WTC11 (cell line): ENCODE data around the gene ZNF146. TPM values are rescaled to one million over a fixed set of nuclear protein-coding genes. Genes with fewer than 3 reads are reported as not detected.

ENCODE experiments used
- ATAC-seq: fragments of 200-7000 bp; cut with Tn5 transposase; 2 replicates; pipeline ENCODE4 v1.10.0; 2021; ENCODE audit warnings: mild to moderate bottlenecking, moderate library complexity
- CTCF ChIA-PET: fragments of 300-600 bp; sonication (Branson Sonifier 250); formaldehyde crosslinking; loops from one replicate; lab custom pipeline; 2021; ENCODE audit warnings: antibody characterized with exemption; lab: Charles Lee
- POLR2A ChIA-PET: fragments of 350-600 bp; sonication (Branson Sonifier 250); formaldehyde crosslinking; loops from one replicate; lab custom pipeline; 2021; ENCODE audit warnings: antibody characterized with exemption; lab: Charles Lee
- DNase-seq: peaks from one replicate; pipeline ENCODE4 v3.0.0; 2021; ENCODE audit warnings: low spot score
- H3K27ac Mint-ChIP-seq: 2 replicates; pipeline ENCODE4 v1.8.0; 2021; ENCODE audit warnings: mixed read lengths
- H3K27me3 Mint-ChIP-seq: 2 replicates; pipeline ENCODE4 v1.8.0; 2021; ENCODE audit warnings: low read depth, mild to moderate bottlenecking, moderate library complexity, mixed read lengths
- H3K36me3 Mint-ChIP-seq: 2 replicates; pipeline ENCODE4 v1.8.0; 2021; ENCODE audit warnings: mixed read lengths
- H3K4me1 Mint-ChIP-seq: 2 replicates; pipeline ENCODE4 v1.8.0; 2022; ENCODE audit warnings: mixed read lengths
- H3K4me3 Mint-ChIP-seq: 2 replicates; pipeline ENCODE4 v1.8.0; 2021; ENCODE audit warnings: mild to moderate bottlenecking, moderate library complexity, mixed read lengths
- H3K9me3 Mint-ChIP-seq: 2 replicates; pipeline ENCODE4 v1.8.0; 2021; ENCODE audit warnings: mixed read lengths
- ATF1 ChIP-seq: sonication (generic); formaldehyde crosslinking; IDR thresholded peaks from 2 replicates; pipeline ENCODE4 v1.8.1; 2023; ENCODE audit warnings: mild to moderate bottlenecking, moderate library complexity, missing genetic modification reagents
- CREM ChIP-seq: sonication (generic); formaldehyde crosslinking; IDR thresholded peaks from 2 replicates; pipeline ENCODE4 v1.8.1; 2022; ENCODE audit warnings: mild to moderate bottlenecking, missing genetic modification reagents, moderate library complexity
- FOXP1 ChIP-seq: sonication (generic); formaldehyde crosslinking; IDR thresholded peaks from 2 replicates; pipeline ENCODE4 v1.8.0; 2022; ENCODE audit warnings: missing genetic modification reagents, mild to moderate bottlenecking, moderate library complexity, borderline replicate concordance
- KAT7 ChIP-seq: sonication (generic); formaldehyde crosslinking; IDR thresholded peaks from 2 replicates; pipeline ENCODE4 v1.8.1; 2023; ENCODE audit warnings: missing genetic modification reagents, mild to moderate bottlenecking, borderline replicate concordance
- ZNF423 ChIP-seq: fragments of 250-450 bp; sonication (Bioruptor Pico); IDR thresholded peaks from 2 replicates; pipeline ENCODE4 v2.1.2; 2022; ENCODE audit warnings: mild to moderate bottlenecking, moderate library complexity
- total RNA-seq: library from RNA; stranded (reverse); gene quantifications from 3 replicates; pipeline ENCODE4 v1.2.3, GENCODE V29; 2021
- TF ChIP-seq, protein P1 (sequence below): fragments of 250-450 bp; sonication (Bioruptor Pico); IDR thresholded peaks from 2 replicates; pipeline ENCODE4 v1.9.0; 2021; ENCODE audit warnings: mild to moderate bottlenecking, borderline replicate concordance
- TF ChIP-seq, protein P2 (sequence below): sonication (generic); formaldehyde crosslinking; IDR thresholded peaks from 2 replicates; pipeline ENCODE4 v1.8.1; 2022; ENCODE audit warnings: mild to moderate bottlenecking, moderate library complexity, missing genetic modification reagents
- TF ChIP-seq, protein P3 (sequence below): sonication (generic); formaldehyde crosslinking; IDR thresholded peaks from 2 replicates; pipeline ENCODE4 v1.8.0; 2022; ENCODE audit warnings: missing genetic modification reagents
- TF ChIP-seq, protein P4 (sequence below): sonication (generic); formaldehyde crosslinking; IDR thresholded peaks from 2 replicates; pipeline ENCODE4 v1.8.1; 2022; ENCODE audit warnings: missing genetic modification reagents, borderline replicate concordance
- TF ChIP-seq, protein P5 (sequence below): sonication (generic); formaldehyde crosslinking; IDR thresholded peaks from 2 replicates; pipeline ENCODE4 v1.8.0; 2022; ENCODE audit warnings: mild to moderate bottlenecking, missing genetic modification reagents
- TF ChIP-seq, protein P6 (sequence below): sonication (generic); formaldehyde crosslinking; IDR thresholded peaks from 2 replicates; pipeline ENCODE4 v1.8.1; 2023; ENCODE audit warnings: mild to moderate bottlenecking, missing genetic modification reagents
- TF ChIP-seq, protein P7 (sequence below): sonication (generic); formaldehyde crosslinking; IDR thresholded peaks from 2 replicates; pipeline ENCODE4 v1.8.1; 2023; ENCODE audit warnings: mild to moderate bottlenecking, missing genetic modification reagents, borderline replicate concordance

ZNF146 gene
- total RNA-seq, 1 experiment from 2014 or later: 128 TPM

DNA sequence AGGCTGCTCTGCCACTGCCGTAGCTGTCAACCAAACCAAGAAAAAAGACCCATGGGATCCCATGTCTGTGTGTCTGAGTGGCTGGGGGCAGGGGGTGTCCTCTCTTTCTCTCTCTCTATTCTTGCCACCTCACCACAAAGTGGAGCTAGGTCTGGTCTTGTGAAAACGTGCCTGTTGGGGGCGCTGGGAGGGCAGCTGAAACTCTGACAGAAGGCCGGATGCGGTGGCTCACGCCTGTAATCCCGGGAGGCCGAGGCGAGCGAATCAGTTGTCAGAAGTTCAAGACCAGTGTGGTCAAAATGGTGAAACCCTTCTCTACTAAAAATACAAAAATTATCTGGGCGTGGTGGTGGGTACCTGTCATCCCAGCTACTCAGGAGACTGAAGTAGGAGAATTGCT is 29.2 kb downstream of the ZNF146 start:
- CTCF ChIA-PET: interaction anchor here (0.7 to 1.6 kb wide), 8 partner anchors 11 to 249 kb away, joined by 3 to 7 read pairs (median 5); partner anchors contain the start of genes ZNF146 and ZNF565
- no peak for TF ChIP-seq CREM
- TF ChIP-seq, protein P1, sequence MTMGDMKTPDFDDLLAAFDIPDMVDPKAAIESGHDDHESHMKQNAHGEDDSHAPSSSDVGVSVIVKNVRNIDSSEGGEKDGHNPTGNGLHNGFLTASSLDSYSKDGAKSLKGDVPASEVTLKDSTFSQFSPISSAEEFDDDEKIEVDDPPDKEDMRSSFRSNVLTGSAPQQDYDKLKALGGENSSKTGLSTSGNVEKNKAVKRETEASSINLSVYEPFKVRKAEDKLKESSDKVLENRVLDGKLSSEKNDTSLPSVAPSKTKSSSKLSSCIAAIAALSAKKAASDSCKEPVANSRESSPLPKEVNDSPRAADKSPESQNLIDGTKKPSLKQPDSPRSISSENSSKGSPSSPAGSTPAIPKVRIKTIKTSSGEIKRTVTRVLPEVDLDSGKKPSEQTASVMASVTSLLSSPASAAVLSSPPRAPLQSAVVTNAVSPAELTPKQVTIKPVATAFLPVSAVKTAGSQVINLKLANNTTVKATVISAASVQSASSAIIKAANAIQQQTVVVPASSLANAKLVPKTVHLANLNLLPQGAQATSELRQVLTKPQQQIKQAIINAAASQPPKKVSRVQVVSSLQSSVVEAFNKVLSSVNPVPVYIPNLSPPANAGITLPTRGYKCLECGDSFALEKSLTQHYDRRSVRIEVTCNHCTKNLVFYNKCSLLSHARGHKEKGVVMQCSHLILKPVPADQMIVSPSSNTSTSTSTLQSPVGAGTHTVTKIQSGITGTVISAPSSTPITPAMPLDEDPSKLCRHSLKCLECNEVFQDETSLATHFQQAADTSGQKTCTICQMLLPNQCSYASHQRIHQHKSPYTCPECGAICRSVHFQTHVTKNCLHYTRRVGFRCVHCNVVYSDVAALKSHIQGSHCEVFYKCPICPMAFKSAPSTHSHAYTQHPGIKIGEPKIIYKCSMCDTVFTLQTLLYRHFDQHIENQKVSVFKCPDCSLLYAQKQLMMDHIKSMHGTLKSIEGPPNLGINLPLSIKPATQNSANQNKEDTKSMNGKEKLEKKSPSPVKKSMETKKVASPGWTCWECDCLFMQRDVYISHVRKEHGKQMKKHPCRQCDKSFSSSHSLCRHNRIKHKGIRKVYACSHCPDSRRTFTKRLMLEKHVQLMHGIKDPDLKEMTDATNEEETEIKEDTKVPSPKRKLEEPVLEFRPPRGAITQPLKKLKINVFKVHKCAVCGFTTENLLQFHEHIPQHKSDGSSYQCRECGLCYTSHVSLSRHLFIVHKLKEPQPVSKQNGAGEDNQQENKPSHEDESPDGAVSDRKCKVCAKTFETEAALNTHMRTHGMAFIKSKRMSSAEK (CRISPR knock-in tag): no peak
- TF ChIP-seq, protein P2, sequence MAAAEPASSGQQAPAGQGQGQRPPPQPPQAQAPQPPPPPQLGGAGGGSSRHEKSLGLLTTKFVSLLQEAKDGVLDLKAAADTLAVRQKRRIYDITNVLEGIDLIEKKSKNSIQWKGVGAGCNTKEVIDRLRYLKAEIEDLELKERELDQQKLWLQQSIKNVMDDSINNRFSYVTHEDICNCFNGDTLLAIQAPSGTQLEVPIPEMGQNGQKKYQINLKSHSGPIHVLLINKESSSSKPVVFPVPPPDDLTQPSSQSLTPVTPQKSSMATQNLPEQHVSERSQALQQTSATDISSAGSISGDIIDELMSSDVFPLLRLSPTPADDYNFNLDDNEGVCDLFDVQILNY (CRISPR knock-in tag): no peak
- TF ChIP-seq, protein P3, sequence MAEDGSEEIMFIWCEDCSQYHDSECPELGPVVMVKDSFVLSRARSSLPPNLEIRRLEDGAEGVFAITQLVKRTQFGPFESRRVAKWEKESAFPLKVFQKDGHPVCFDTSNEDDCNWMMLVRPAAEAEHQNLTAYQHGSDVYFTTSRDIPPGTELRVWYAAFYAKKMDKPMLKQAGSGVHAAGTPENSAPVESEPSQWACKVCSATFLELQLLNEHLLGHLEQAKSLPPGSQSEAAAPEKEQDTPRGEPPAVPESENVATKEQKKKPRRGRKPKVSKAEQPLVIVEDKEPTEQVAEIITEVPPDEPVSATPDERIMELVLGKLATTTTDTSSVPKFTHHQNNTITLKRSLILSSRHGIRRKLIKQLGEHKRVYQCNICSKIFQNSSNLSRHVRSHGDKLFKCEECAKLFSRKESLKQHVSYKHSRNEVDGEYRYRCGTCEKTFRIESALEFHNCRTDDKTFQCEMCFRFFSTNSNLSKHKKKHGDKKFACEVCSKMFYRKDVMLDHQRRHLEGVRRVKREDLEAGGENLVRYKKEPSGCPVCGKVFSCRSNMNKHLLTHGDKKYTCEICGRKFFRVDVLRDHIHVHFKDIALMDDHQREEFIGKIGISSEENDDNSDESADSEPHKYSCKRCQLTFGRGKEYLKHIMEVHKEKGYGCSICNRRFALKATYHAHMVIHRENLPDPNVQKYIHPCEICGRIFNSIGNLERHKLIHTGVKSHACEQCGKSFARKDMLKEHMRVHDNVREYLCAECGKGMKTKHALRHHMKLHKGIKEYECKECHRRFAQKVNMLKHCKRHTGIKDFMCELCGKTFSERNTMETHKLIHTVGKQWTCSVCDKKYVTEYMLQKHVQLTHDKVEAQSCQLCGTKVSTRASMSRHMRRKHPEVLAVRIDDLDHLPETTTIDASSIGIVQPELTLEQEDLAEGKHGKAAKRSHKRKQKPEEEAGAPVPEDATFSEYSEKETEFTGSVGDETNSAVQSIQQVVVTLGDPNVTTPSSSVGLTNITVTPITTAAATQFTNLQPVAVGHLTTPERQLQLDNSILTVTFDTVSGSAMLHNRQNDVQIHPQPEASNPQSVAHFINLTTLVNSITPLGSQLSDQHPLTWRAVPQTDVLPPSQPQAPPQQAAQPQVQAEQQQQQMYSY (CRISPR knock-in tag): no peak
- TF ChIP-seq ZNF423 (CRISPR knock-in tag): no peak
- TF ChIP-seq, protein P4, sequence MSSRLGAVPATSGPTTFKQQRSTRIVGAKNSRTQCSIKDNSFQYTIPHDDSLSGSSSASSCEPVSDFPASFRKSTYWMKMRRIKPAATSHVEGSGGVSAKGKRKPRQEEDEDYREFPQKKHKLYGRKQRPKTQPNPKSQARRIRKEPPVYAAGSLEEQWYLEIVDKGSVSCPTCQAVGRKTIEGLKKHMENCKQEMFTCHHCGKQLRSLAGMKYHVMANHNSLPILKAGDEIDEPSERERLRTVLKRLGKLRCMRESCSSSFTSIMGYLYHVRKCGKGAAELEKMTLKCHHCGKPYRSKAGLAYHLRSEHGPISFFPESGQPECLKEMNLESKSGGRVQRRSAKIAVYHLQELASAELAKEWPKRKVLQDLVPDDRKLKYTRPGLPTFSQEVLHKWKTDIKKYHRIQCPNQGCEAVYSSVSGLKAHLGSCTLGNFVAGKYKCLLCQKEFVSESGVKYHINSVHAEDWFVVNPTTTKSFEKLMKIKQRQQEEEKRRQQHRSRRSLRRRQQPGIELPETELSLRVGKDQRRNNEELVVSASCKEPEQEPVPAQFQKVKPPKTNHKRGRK (CRISPR knock-in tag): no peak
- TF ChIP-seq KAT7 (CRISPR knock-in tag): no peak
- 0 out of 2 replicates have a peak, but pooled peaks have one; percentile 6 for ATAC-seq
- H3K9me3 Mint-ChIP-seq: no peaks in the 10 kb centered on the region
- H3K36me3 Mint-ChIP-seq: no peaks in the 10 kb centered on the region
- POLR2A ChIA-PET: interaction anchor here (0.6 kb wide), 1 partner anchor 27 kb away, joined by 4 read pairs; no protein-coding TSS in a partner anchor
- no peak overlapping the region for H3K27ac Mint-ChIP-seq
- peak overlapping the region; percentile 72 for H3K4me3 Mint-ChIP-seq
- DNase-seq: peak; percentile 65
- peaks cover 4% of the 10 kb centered on the region; the same call in 1 of the 2 replicates for H3K27me3 Mint-ChIP-seq
- peaks cover 26% of the 10 kb centered on the region for H3K4me1 Mint-ChIP-seq

DNA sequence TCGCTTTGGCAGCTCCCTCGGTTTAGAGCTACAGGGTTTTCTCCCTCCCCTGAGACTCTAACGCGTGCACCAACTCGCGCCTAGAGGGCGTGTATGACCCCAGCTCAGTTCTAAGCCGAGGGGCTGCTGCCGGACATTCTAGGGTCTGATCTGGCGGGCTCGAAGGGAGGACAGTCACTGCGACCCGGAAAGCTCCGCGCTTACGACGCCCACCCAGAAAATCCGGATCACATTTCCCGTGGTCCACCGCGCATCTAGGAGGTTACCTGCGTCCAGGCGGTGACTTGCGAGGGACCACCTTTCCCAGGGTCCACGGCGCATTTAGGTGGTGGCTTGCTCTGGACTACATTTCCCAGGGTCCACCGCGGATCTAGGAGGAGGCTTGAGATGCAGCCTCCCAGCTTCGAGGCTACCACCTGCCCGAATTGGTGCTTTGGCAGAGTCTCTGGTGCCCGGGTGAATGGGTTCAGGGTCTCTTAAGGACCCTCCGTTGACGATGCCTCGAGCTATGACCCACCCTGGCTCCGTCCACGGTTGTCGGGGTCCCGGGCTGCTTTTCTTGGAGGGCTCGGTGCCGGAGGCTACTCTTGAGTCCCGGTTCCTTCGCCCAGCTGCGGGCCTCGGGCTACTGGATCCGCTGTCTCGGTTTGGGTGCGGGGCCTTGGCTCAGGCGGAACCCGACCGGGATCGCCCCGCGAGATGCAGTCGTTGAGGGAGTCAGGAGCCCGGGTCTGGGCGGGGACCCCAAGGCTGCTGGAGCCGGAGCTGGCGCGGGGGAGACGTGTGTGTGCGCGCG is 30.5 kb downstream of the ZNF146 start:
- ChIA-PET CTCF (interaction anchor here (0.9 to 1.6 kb wide), 7 partner anchors 9 to 248 kb away, joined by 3 to 13 read pairs (median 5); partner anchors contain the start of genes ZNF146, ZNF565 and ZNF566), POLR2A (interaction anchor here (1.0 to 1.6 kb wide), 3 partner anchors 31 to 134 kb away, joined by 3 to 8 read pairs (median 3); partner anchors contain the start of genes ZFP14, ZNF146 and ZNF565)
- Mint-ChIP-seq H3K9me3 (no peaks in the 10 kb centered on the region), H3K4me3 (peak overlapping the region; percentile 72), H3K36me3 (no peaks in the 10 kb centered on the region), H3K27ac (peak overlapping the region; percentile 86), H3K27me3 (peaks cover 4% of the 10 kb centered on the region; the same call in 1 of the 2 replicates), H3K4me1 (peaks cover 26% of the 10 kb centered on the region)
- ATAC-seq (peak; percentile 87), DNase-seq (peak; percentile 85)
- TF ChIP-seq, protein P5, sequence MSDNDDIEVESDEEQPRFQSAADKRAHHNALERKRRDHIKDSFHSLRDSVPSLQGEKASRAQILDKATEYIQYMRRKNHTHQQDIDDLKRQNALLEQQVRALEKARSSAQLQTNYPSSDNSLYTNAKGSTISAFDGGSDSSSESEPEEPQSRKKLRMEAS (CRISPR knock-in tag): peak; percentile 87
- TF ChIP-seq CREM (0 out of 2 replicates have a peak, but pooled peaks have one; percentile 29), ATF1 (CRISPR knock-in tag) (no peak), FOXP1 (CRISPR knock-in tag) (peak; percentile 49; the same call in 1 of the 2 replicates), KAT7 (CRISPR knock-in tag) (no peak)
- TF ChIP-seq, protein P6, sequence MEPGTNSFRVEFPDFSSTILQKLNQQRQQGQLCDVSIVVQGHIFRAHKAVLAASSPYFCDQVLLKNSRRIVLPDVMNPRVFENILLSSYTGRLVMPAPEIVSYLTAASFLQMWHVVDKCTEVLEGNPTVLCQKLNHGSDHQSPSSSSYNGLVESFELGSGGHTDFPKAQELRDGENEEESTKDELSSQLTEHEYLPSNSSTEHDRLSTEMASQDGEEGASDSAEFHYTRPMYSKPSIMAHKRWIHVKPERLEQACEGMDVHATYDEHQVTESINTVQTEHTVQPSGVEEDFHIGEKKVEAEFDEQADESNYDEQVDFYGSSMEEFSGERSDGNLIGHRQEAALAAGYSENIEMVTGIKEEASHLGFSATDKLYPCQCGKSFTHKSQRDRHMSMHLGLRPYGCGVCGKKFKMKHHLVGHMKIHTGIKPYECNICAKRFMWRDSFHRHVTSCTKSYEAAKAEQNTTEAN: peak; percentile 36; the same call in 1 of the 2 replicates
- TF ChIP-seq, protein P7, sequence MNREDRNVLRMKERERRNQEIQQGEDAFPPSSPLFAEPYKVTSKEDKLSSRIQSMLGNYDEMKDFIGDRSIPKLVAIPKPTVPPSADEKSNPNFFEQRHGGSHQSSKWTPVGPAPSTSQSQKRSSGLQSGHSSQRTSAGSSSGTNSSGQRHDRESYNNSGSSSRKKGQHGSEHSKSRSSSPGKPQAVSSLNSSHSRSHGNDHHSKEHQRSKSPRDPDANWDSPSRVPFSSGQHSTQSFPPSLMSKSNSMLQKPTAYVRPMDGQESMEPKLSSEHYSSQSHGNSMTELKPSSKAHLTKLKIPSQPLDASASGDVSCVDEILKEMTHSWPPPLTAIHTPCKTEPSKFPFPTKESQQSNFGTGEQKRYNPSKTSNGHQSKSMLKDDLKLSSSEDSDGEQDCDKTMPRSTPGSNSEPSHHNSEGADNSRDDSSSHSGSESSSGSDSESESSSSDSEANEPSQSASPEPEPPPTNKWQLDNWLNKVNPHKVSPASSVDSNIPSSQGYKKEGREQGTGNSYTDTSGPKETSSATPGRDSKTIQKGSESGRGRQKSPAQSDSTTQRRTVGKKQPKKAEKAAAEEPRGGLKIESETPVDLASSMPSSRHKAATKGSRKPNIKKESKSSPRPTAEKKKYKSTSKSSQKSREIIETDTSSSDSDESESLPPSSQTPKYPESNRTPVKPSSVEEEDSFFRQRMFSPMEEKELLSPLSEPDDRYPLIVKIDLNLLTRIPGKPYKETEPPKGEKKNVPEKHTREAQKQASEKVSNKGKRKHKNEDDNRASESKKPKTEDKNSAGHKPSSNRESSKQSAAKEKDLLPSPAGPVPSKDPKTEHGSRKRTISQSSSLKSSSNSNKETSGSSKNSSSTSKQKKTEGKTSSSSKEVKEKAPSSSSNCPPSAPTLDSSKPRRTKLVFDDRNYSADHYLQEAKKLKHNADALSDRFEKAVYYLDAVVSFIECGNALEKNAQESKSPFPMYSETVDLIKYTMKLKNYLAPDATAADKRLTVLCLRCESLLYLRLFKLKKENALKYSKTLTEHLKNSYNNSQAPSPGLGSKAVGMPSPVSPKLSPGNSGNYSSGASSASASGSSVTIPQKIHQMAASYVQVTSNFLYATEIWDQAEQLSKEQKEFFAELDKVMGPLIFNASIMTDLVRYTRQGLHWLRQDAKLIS (CRISPR knock-in tag): no peak
